DOHH2 (cell line): ENCODE measurements around the gene COG4.

ENCODE experiments used
- CTCF ChIP-seq: fragments of 200-600 bp; sonication (generic); IDR thresholded peaks from one replicate; pipeline ENCODE4 v1.5.1; 2014; ENCODE audit warnings: antibody characterized with exemption, mild to moderate bottlenecking, low read depth, low read length; ENCODE audit not compliant: poor library complexity, severe bottlenecking
- EZH2phosphoT487 ChIP-seq: fragments of 200-600 bp; sonication (generic); IDR thresholded peaks from 2 replicates; pipeline ENCODE4 v1.6.1; 2017; ENCODE audit warnings: borderline replicate concordance, mild to moderate bottlenecking, antibody characterized with exemption, low read length, moderate library complexity, mixed read lengths

DNA sequence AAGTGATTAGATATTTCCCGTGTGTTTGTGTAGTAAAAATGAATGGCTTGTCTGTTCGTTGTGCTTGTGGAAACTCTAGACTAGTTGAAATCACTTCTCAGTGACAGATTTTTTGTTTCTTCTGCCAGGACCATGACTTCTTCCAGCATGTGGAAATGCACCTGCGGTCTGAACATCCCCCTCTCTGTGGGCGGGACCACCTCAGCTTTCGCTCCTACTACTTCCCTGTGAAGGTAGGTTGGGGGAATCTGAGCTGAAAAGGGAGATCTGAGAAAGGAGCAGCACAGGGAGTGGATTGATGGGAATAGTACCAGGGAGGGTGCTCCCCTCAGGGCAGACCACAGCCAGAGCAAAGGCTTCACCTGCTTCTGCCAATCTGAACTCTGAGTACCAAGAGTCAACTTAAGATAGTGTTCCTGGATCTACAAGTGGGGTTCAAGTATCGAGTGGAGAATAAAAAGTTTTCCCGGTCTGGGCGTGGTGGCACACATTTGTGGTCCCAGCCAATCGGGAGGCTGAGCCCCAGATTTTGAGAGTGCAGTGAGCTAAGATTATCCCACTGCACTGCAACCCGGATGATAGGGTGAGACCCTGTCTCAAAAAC is 47.7 kb upstream of the COG4 start:
- TF ChIP-seq CTCF (no peak), EZH2phosphoT487 (no peak)
